WTC11 (cell line): ENCODE measurements around the gene BIRC3. TPM values are rescaled to one million over a fixed set of nuclear protein-coding genes. Genes with fewer than 3 reads are reported as not detected.
A peak's percentile ranks its signal among the peaks of the same experiment; 100 is the strongest.
"Not testable (repeated sequence)": the region's sequence is repeated elsewhere in the genome, so short reads cannot be mapped to it uniquely, and the experiment has no call there.

Experiments
- ATAC-seq: fragments of 200-7000 bp; cut with Tn5 transposase; 2 replicates; pipeline ENCODE4 v1.10.0; 2021; ENCODE audit warnings: mild to moderate bottlenecking, moderate library complexity
- CTCF ChIA-PET: fragments of 300-600 bp; sonication (Branson Sonifier 250); formaldehyde crosslinking; loops from one replicate; lab custom pipeline; 2021; ENCODE audit warnings: antibody characterized with exemption; lab: Charles Lee
- POLR2A ChIA-PET: fragments of 350-600 bp; sonication (Branson Sonifier 250); formaldehyde crosslinking; loops from one replicate; lab custom pipeline; 2021; ENCODE audit warnings: antibody characterized with exemption; lab: Charles Lee
- DNase-seq: peaks from one replicate; pipeline ENCODE4 v3.0.0; 2021; ENCODE audit warnings: low spot score
- H3K27ac Mint-ChIP-seq: 2 replicates; pipeline ENCODE4 v1.8.0; 2021; ENCODE audit warnings: mixed read lengths
- H3K27me3 Mint-ChIP-seq: 2 replicates; pipeline ENCODE4 v1.8.0; 2021; ENCODE audit warnings: low read depth, mild to moderate bottlenecking, moderate library complexity, mixed read lengths
- H3K36me3 Mint-ChIP-seq: 2 replicates; pipeline ENCODE4 v1.8.0; 2021; ENCODE audit warnings: mixed read lengths
- H3K4me1 Mint-ChIP-seq: 2 replicates; pipeline ENCODE4 v1.8.0; 2022; ENCODE audit warnings: mixed read lengths
- H3K4me3 Mint-ChIP-seq: 2 replicates; pipeline ENCODE4 v1.8.0; 2021; ENCODE audit warnings: mild to moderate bottlenecking, moderate library complexity, mixed read lengths
- H3K9me3 Mint-ChIP-seq: 2 replicates; pipeline ENCODE4 v1.8.0; 2021; ENCODE audit warnings: mixed read lengths
- ARID4B ChIP-seq: sonication (generic); formaldehyde crosslinking; IDR thresholded peaks from 2 replicates; pipeline ENCODE4 v1.8.0; 2023; ENCODE audit warnings: missing genetic modification reagents, mild to moderate bottlenecking, borderline replicate concordance
- ATF6 ChIP-seq: sonication (generic); formaldehyde crosslinking; IDR thresholded peaks from 2 replicates; pipeline ENCODE4 v1.8.1; 2023; ENCODE audit warnings: mild to moderate bottlenecking, missing genetic modification reagents
- FOXK1 ChIP-seq: sonication (generic); formaldehyde crosslinking; IDR thresholded peaks from 2 replicates; pipeline ENCODE4 v1.8.0; 2022; ENCODE audit warnings: mild to moderate bottlenecking, moderate library complexity, missing genetic modification reagents
- HMGA2 ChIP-seq: fragments of 250-450 bp; sonication (Bioruptor Pico); IDR thresholded peaks from 2 replicates; pipeline ENCODE4 v1.4.0; 2021; ENCODE audit warnings: mild to moderate bottlenecking, moderate library complexity
- HMGXB4 ChIP-seq: sonication (generic); formaldehyde crosslinking; IDR thresholded peaks from 2 replicates; pipeline ENCODE4 v1.8.1; 2023; ENCODE audit warnings: mild to moderate bottlenecking, moderate library complexity, missing genetic modification reagents
- JUN ChIP-seq: sonication (generic); formaldehyde crosslinking; IDR thresholded peaks from 2 replicates; pipeline ENCODE4 v1.8.0; 2023; ENCODE audit warnings: mild to moderate bottlenecking, missing genetic modification reagents
- NFE2L1 ChIP-seq: sonication (generic); formaldehyde crosslinking; IDR thresholded peaks from 2 replicates; pipeline ENCODE4 v1.8.1; 2023; ENCODE audit warnings: missing genetic modification reagents
- NR3C1 ChIP-seq: sonication (generic); formaldehyde crosslinking; conservative IDR thresholded peaks from 2 replicates; pipeline ENCODE4 v1.8.1; 2023; ENCODE audit warnings: low read depth, mild to moderate bottlenecking, missing genetic modification reagents
- TEAD1 ChIP-seq: sonication (generic); formaldehyde crosslinking; IDR thresholded peaks from 2 replicates; pipeline ENCODE4 v1.8.0; 2022; ENCODE audit warnings: mild to moderate bottlenecking, missing genetic modification reagents
- ZNF281 ChIP-seq: sonication (generic); formaldehyde crosslinking; IDR thresholded peaks from 2 replicates; pipeline ENCODE4 v1.8.0; 2023; ENCODE audit warnings: mild to moderate bottlenecking, missing genetic modification reagents
- ZNF317 ChIP-seq: sonication (generic); formaldehyde crosslinking; IDR thresholded peaks from 2 replicates; pipeline ENCODE4 v1.8.1; 2023; ENCODE audit warnings: low read depth, mild to moderate bottlenecking, moderate library complexity, missing genetic modification reagents, borderline replicate concordance
- ZNF512 ChIP-seq: sonication (generic); formaldehyde crosslinking; IDR thresholded peaks from 2 replicates; pipeline ENCODE4 v1.8.1; 2022; ENCODE audit warnings: missing genetic modification reagents, borderline replicate concordance
- ZNF671 ChIP-seq: fragments of 250-450 bp; sonication (Bioruptor Pico); IDR thresholded peaks from 2 replicates; pipeline ENCODE4 v1.8.0; 2021; ENCODE audit warnings: mild to moderate bottlenecking
- ZSCAN18 ChIP-seq: fragments of 250-450 bp; sonication (Bioruptor Pico); IDR thresholded peaks from 2 replicates; pipeline ENCODE4 v2.1.2; 2022; ENCODE audit warnings: mild to moderate bottlenecking, moderate library complexity
- total RNA-seq: library from RNA; stranded (reverse); gene quantifications from 3 replicates; pipeline ENCODE4 v1.2.3, GENCODE V29; 2021

BIRC3 gene
- total RNA-seq, 1 experiment from 2014 or later, result 0.33 TPM

GRCh38 chr11:102368472-102368871 is 51.2 kb downstream of the BIRC3 start (continued):
- TF ChIP-seq HMGA2 (CRISPR knock-in tag) (no peak), NR3C1 (CRISPR knock-in tag) (no peak), TEAD1 (no peak)

GRCh38 chr11:102374633-102375424 is 57.5 kb downstream of the BIRC3 start:
- Mint-ChIP-seq H3K4me1 (peaks cover 13% of the 10 kb centered on the region), H3K4me3 (peak overlapping the region; percentile 72), H3K27ac (peak overlapping the region; percentile 86), H3K36me3 (peaks cover 28% of the 10 kb centered on the region)
- ChIA-PET POLR2A (interaction anchor here (1.6 kb wide), 1 partner anchor 77 kb away, joined by 3 read pairs; no protein-coding TSS in a partner anchor), CTCF (interaction anchor here (1.1 to 2.3 kb wide), 2 partner anchors 15 to 65 kb away, joined by 3 to 15 read pairs; no protein-coding TSS in a partner anchor)
- ATAC-seq, H3K27me3 Mint-ChIP-seq, H3K9me3 Mint-ChIP-seq: not testable (repeated sequence)
- TF ChIP-seq FOXK1 (CRISPR knock-in tag) (peak; percentile 59), ZNF281 (CRISPR knock-in tag) (0 out of 2 replicates have a peak, but pooled peaks have one; percentile 33)
- DNase-seq, result peak; percentile 40

GRCh38 chr11:102375720-102376399 is 58.6 kb downstream of the BIRC3 start:
- peaks cover 33% of the 10 kb centered on the region for H3K36me3 Mint-ChIP-seq
- H3K9me3 Mint-ChIP-seq, result no peaks in the 10 kb centered on the region
- H3K4me3 Mint-ChIP-seq, result no peak overlapping the region
- no peak for ATAC-seq
- ChIA-PET POLR2A (interaction anchor here (1.6 kb wide), 1 partner anchor 76 kb away, joined by 3 read pairs; no protein-coding TSS in a partner anchor), CTCF (interaction anchor here (1.1 to 2.3 kb wide), 3 partner anchors 14 to 66 kb away, joined by 3 to 15 read pairs (median 5); no protein-coding TSS in a partner anchor)
- DNase-seq, result no peak
- H3K27me3 Mint-ChIP-seq, result no peaks in the 10 kb centered on the region
- peaks cover 13% of the 10 kb centered on the region for H3K4me1 Mint-ChIP-seq
- no peak overlapping the region for H3K27ac Mint-ChIP-seq
- TF ChIP-seq JUN (CRISPR knock-in tag), result no peak
- no peak for TF ChIP-seq ZSCAN18
- no peak for TF ChIP-seq HMGXB4 (CRISPR knock-in tag)
- TF ChIP-seq NFE2L1 (CRISPR knock-in tag), result no peak
- no peak for TF ChIP-seq ZNF317 (CRISPR knock-in tag)
- TF ChIP-seq ZNF671 (CRISPR knock-in tag), result no peak
- no peak for TF ChIP-seq ZNF512
- no peak for TF ChIP-seq ARID4B
- no peak for TF ChIP-seq ATF6
